Stomach (tissue), 4 donors: ENCODE measurements around the gene IGF1R.

ENCODE experiments used
- CTCF ChIP-seq, 7 experiments: fragments of 450-650 bp in 4 of 7; fragments of 200-600 bp in 3 of 7; sonication (generic) in 3 of 7; IDR thresholded peaks; one replicate each; pipeline ENCODE4 v1.5.1; 2016 to 2019; ENCODE audit warnings: antibody characterized with exemption in 7 of 7, control low read depth in 2 of 7, mild to moderate bottlenecking in 1 of 7
- EP300 ChIP-seq: sonication (generic); formaldehyde crosslinking; IDR thresholded peaks from one replicate; pipeline ENCODE4 v1.6.1; 2017; ENCODE audit warnings: antibody characterized with exemption
- POLR2A ChIP-seq, 4 donors: fragments of 450-650 bp; IDR thresholded peaks; one replicate each; pipeline ENCODE4 v1.6.1; 2016; ENCODE audit warnings: antibody characterized with exemption in 4 of 4, control low read depth in 2 of 4, mild to moderate bottlenecking in 1 of 4, moderate library complexity in 1 of 4
- POLR2AphosphoS5 ChIP-seq, 3 donors: sonication (generic); formaldehyde crosslinking; IDR thresholded peaks; one replicate each; pipeline ENCODE4 v1.6.1; 2016; ENCODE audit warnings: antibody characterized with exemption in 3 of 3

- TF ChIP-seq CTCF (IDR thresholded peaks at IDR 0.05): no peak
- TF ChIP-seq POLR2AphosphoS5 (IDR thresholded peaks at IDR 0.05): no peak
- TF ChIP-seq POLR2A (IDR thresholded peaks at IDR 0.05): no peak
- TF ChIP-seq EP300: no peak
Observed at GRCh38 chr15:98706986-98707385, 58.6 kb downstream of the IGF1R start.
